ENCODE data around the gene NRCAM.

DNA sequence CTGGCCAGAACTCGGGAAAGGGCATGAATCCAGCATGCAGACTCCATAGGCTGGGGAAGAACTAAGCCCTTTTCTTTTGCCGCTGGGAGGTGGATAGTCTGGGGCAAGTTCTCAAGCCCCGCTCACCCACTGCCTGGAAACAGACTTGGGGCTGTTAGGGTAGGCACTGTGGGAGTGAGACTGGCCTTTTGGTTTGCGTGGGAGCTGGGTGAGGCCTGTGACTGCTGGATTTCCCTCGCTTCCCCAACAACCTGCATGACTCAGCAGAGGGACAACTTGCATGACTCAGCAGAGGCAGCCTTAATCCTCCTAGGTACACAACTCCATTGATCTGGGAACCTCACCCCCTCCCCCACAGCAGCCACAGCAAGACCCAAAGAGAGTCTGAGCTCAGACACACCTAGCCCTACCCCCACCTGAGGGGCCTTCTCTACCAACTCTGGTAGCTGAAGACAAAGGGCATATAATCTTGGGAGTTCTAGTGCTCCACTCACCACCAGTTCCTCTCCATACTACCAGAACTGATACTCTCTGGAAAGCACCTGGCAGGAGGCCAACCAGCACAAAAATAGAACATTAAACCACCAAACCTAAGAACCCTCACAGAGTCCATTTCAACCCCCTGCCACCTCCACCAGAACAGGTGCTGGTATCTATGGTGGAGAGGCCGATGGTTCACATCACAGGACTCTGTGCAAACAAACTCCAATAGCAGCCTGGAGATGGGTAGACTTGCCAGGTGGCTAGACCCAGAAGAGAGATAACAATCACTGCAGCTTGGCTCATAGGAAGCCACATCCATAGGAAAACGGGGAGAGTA is 244.6 kb downstream of the NRCAM start:
- TF ChIP-seq, protein P1, sequence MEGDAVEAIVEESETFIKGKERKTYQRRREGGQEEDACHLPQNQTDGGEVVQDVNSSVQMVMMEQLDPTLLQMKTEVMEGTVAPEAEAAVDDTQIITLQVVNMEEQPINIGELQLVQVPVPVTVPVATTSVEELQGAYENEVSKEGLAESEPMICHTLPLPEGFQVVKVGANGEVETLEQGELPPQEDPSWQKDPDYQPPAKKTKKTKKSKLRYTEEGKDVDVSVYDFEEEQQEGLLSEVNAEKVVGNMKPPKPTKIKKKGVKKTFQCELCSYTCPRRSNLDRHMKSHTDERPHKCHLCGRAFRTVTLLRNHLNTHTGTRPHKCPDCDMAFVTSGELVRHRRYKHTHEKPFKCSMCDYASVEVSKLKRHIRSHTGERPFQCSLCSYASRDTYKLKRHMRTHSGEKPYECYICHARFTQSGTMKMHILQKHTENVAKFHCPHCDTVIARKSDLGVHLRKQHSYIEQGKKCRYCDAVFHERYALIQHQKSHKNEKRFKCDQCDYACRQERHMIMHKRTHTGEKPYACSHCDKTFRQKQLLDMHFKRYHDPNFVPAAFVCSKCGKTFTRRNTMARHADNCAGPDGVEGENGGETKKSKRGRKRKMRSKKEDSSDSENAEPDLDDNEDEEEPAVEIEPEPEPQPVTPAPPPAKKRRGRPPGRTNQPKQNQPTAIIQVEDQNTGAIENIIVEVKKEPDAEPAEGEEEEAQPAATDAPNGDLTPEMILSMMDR (IDR thresholded peaks at IDR 0.05; ENCODE audit: low read length), result no peak
- no peak for TF ChIP-seq EZH2 (optimal IDR thresholded peaks at IDR 0.05; ENCODE audit: low read depth, low read length)

All from MM.1S (cell line).